HG03039 (cell line): ENCODE data around the gene STING1.
"Not testable (repeated sequence)": the region's sequence is repeated elsewhere in the genome, so short reads cannot be mapped to it uniquely, and the experiment has no call there.

Source experiments
- ATAC-seq: cut with Tn5 transposase; IDR thresholded peaks from one replicate; pipeline ENCODE4 v1.9.1; 2021; ENCODE audit warnings: mild to moderate bottlenecking, moderate library complexity; ENCODE audit not compliant: unreplicated experiment

STING1 gene

DNA sequence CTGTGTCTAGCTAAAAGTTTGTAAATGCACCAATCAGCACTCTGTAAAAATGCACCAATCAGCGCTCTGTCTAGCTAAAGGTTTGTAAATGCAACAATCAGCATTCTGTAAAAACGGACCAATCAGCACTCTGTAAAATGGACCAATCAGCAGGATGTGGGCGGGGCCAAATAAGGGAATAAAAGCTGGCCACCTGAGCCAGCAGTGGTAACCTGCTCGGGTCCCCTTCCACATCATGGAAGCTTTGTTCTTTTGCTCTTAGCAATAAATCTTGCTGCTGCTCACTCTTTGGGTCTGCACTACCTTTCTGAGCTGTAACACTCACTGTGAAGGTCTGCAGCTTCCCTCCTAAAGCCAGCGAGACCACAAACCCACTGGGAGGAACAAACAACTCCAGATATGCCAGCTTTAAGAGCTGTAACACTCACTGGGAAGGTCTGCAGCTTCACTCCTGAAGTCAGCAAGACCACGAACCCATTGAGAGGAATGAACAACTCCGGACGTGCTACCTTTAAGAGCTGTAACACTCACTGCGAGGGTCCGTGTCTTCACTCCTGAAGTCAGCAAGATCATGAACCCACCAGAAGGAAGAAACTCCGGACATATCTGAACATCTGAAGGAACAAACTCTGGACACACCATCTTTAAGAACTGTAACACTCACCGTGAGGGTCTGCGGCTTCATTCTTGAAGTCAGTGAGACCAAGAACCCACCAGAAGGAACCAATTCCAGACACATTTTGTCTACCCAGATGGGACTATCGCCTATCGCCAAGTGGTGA, 20.7 kb upstream of the STING1 start:
- not testable (repeated sequence) for ATAC-seq

GRCh38 chr5:139501381-139501780, 18.8 kb upstream of the STING1 start:
- ATAC-seq, result no peak

- ATAC-seq, result no peak
These were observed 13.3 kb upstream of the STING1 start for GRCh38 chr5:139495638-139496435.

- ATAC-seq, result no peak
These were observed 12.3 kb upstream of the STING1 start for GRCh38 chr5:139494832-139495231.

GRCh38 chr5:139494256-139494655, 11.7 kb upstream of the STING1 start:
- ATAC-seq, result no peak

GRCh38 chr5:139492700-139493192, 10.2 kb upstream of the STING1 start:
- no peak for ATAC-seq

DNA sequence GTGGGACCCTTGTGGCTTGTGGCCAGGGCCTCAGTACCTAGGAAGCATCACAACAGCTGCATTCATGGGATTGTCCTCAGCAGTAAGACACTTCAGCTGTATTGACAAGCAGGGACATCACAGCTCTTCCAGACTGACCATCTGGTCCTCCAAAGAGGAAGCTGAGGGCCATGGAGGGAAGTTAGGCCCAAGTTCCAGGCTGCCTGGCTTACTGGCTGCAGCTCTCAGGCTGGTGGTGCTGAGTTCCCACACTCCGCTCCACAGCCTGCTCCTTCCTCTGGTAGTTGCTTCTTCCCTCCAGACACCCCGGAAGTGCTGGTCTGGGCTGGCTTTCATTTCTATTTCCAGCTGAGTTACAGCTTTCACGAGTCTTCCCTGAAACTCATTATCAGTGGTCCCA, 5.7 kb upstream of the STING1 start:
- no peak for ATAC-seq

DNA sequence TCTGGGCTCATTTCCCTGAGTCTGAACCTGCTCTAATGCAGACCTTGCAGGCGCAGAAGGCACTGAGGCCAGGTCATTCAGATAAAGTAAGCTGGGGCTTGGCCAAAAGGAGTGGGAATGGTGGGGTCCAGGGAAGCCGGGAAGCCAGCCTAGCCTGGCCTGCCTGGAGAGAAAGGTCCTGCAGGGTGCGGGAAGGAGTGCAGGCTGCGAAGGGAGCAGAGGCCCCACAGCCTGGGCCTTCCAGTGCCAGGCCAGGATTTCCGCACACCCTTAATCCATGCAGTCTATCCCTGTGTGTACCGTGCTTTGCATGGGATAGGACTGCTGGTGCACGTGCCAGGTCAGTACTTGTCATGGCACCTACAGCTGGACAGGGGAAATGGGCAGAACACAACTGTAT, 3.6 kb upstream of the STING1 start:
- ATAC-seq, result no peak

DNA sequence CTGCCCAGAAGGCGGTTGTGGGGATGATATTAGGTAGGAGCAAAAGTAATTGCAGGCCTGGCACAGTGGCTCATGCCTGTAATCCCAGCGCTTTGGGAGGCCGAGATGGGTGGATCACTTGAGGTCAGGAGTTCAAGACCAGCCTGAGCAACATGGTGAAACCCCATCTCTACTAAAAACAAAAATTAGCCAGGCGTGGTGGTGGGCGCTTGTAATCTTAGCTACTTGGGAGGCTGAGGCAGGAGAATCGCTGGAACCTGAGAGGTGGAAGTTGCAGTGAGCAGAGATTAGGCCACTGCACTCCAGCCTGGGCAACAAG, 291 bp upstream of the STING1 start:
- not testable (repeated sequence) for ATAC-seq

GRCh38 chr5:139481580-139482049, 943 bp downstream of the STING1 start:
- no peak for ATAC-seq

DNA sequence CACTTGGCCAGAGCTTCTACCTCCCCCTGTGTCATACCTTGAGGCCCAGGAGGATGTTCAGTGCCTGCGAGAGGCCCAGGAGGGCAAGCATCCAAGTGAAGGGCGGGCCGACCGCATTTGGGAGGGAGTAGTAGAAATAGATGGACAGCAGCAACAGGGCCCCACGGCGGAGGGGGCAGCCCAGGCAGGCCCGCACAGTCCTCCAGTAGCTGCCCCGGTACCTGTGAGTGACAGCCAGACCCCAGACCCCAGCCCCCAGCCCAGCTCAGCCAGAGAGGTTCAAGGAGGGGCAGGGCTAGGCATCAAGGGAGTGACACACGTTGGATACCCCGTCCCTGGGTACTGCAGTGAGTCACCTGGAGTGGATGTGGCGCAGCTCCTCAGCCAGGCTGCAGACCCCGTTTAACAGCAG, 1.4 kb downstream of the STING1 start:
- ATAC-seq, result no peak

DNA sequence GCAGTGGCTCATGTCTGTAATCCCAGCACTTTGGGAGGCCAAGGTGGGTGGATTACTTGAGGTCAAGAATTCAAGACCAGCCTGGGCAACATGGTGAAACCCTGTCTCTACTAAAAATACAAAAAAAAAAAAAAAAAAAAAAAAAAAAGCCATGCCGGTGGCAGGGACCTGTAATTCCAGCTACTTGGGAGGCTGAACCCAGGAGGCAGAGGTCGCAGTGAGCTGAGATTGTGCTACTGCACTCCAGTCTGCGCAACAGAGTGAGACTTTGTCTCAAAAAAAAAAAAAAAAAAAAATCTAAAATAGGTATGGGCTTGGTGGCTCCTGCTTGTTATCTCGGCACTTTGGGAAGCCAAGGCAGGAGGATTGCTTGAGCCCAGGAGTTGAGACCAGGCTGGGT, 2.8 kb downstream of the STING1 start:
- not testable (repeated sequence) for ATAC-seq

- not testable (repeated sequence) for ATAC-seq
These were observed 3.7 kb downstream of the STING1 start for GRCh38 chr5:139478657-139479423.

GRCh38 chr5:139475865-139476617, 6.5 kb downstream of the STING1 start:
- no peak for ATAC-seq

GRCh38 chr5:139474890-139475791, 7.4 kb downstream of the STING1 start:
- no peak for ATAC-seq

DNA sequence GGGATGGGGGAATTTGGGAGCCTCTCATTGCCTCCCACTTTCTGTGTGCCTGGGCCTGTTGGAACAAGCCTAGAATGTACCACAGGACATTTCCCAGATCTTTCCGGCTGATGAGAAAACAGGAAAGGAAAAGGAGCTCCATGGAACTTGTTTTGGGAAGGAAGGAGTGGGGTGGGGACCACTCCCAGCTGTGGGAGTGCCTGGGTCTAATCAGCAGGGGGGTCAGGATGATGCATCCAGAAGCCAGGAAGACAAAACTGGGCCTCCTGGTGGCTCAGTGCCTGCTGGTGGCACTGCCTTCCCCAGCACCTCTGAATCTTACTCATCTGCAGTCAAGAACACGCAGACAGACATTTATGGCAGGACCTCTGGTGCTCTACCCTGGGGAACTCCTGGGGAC, 9.0 kb downstream of the STING1 start:
- no peak for ATAC-seq

DNA sequence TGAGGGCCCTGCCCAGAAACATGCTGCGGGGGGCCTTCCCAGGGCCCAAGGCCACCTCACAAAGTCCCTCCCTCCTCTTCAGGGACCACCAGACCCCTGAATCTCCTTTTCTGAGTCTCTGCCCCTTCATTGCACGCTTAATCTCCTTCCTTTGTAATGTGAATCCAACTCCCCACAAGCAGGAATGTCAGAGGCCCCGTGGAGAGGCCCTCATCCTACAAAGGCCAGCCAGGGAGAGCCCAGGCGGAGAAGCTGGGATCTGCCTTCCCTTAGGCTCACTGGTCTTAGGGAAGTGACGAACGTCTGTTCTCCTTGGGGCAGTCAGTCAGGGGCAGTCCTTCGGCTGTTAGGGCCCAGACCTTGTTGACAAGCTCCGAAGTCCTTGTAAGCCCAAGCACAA, 9.5 kb downstream of the STING1 start:
- no peak for ATAC-seq

- no peak for ATAC-seq
These were observed 10.1 kb downstream of the STING1 start for GRCh38 chr5:139472386-139473030.

- no peak for ATAC-seq
These were observed 11.7 kb downstream of the STING1 start, which contains the start of gene SMIM33 for GRCh38 chr5:139470821-139471300. SMIM33 (plus strand) TSS chr5:139471004; CDS start chr5:139471122, 118 bp downstream.
